Measurements from ENCODE around the gene PRELID3B. TPM values are rescaled to one million over a fixed set of nuclear protein-coding genes. Genes with fewer than 3 reads are reported as not detected.

The PRELID3B gene
- total RNA-seq, 1 experiment from 2014 or later: 129 TPM

DNA sequence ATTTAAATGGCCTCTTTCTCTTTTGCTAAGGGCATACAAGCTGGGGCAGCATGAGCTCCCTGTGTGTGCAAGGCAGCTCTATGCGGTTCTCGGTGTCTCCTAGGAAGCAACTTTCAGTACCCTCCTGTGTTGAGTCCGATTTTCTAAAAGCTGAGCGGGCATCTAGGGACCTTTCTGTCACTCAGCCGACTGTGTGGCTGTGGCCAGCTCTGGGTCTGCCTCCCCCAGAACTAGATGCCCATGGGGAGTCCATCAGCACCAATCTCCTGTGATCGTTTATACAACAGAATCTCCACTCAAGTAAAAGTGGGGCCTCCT lies 54.1 kb downstream of the PRELID3B start:
- TF ChIP-seq ELF1 (IDR thresholded peaks at IDR 0.05; ENCODE audit: borderline replicate concordance, low read depth) (no peak), EGR1 (IDR thresholded peaks at IDR 0.05; ENCODE audit: low read depth) (no peak), YY1 (IDR thresholded peaks at IDR 0.05; ENCODE audit: extremely low read depth, insufficient replicate concordance, low read depth, low read length) (no peak), ZFX (IDR thresholded peaks at IDR 0.05) (no peak), TCF7L2 (IDR thresholded peaks at IDR 0.05; ENCODE audit: borderline replicate concordance, extremely low read depth, insufficient read depth, insufficient read length) (no peak), SIN3A (IDR thresholded peaks at IDR 0.05; ENCODE audit: low read depth) (no peak), ZNF274 (IDR thresholded peaks at IDR 0.05; ENCODE audit: low read depth, low read length) (no peak), CBX3 (IDR thresholded peaks at IDR 0.05; ENCODE audit: low read depth) (no peak), FOSL1 (IDR thresholded peaks at IDR 0.05; ENCODE audit: low read depth) (no peak), POLR2A (IDR thresholded peaks at IDR 0.05; ENCODE audit: borderline replicate concordance, extremely low read depth, insufficient read depth, insufficient read length) (no peak), EZH2phosphoT487 (IDR thresholded peaks at IDR 0.05; ENCODE audit: borderline replicate concordance) (no peak), CEBPB (IDR thresholded peaks at IDR 0.05; ENCODE audit: low read depth) (no peak)
- TF ChIP-seq, protein P1, sequence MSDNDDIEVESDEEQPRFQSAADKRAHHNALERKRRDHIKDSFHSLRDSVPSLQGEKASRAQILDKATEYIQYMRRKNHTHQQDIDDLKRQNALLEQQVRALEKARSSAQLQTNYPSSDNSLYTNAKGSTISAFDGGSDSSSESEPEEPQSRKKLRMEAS (IDR thresholded peaks at IDR 0.05): no peak
- H3K27me3 ChIP-seq (ENCODE audit: insufficient read depth, low read length): no peaks in the 10 kb centered on the region
- no peaks in the 10 kb centered on the region for H3K9me2 ChIP-seq (ENCODE audit: insufficient read depth)
- DNase-seq (ENCODE audit: low read depth, low spot score): no peak
- CTCF ChIA-PET: no interaction called here
- no peak overlapping the region for H3K4me3 ChIP-seq (replicated peaks in 1 of 2; ENCODE audit: low read depth in 1 of 2, low read length in 2 of 2)
- RAD21 ChIA-PET (ENCODE audit: low non-redundant PET in 1 of 2, low total read pairs in 2 of 2, uncharacterized antibody in 2 of 2, unreplicated experiment in 2 of 2): no interaction called here
- no peak overlapping the region for H3K9ac ChIP-seq (ENCODE audit: low read length)
- intact Hi-C loops (cut with micrococcal nuclease): loop anchor here (10.0 kb wide), 1 partner anchor 84 kb away; no protein-coding TSS in a partner anchor
- POLR2A ChIA-PET: no interaction called here
- no peak overlapping the region for H3K27ac ChIP-seq (ENCODE audit: low read depth, low read length)
- H3K79me2 ChIP-seq (ENCODE audit: insufficient read depth, low read length): peaks cover 60% of the 10 kb centered on the region
- H4K20me1 ChIP-seq (ENCODE audit: insufficient read depth): no peaks in the 10 kb centered on the region
- BruUV-seq (replicated peaks): no TSS peak
- H3K36me3 ChIP-seq (ENCODE audit: control insufficient read depth in 1 of 2, insufficient read depth in 2 of 2, low read length in 2 of 2): peaks cover 59 to 71% of the 10 kb centered on the region in 2 experiments
- no peak overlapping the region for H3K4me2 ChIP-seq (ENCODE audit: low read length)
- no peaks in the 10 kb centered on the region for H3K9me3 ChIP-seq (ENCODE audit: control insufficient read depth in 1 of 2, insufficient read depth in 1 of 2, low read depth in 1 of 2, low read length in 2 of 2)
- no peak overlapping the region for H2AFZ ChIP-seq (ENCODE audit: low read depth, low read length, poor library complexity, severe bottlenecking)
- ATAC-seq: no peak
- H3K4me1 ChIP-seq (ENCODE audit: control insufficient read depth in 1 of 2, insufficient read depth in 2 of 2, low read length in 2 of 2): no peaks in the 10 kb centered on the region
